NCI-H748 (cell line): ENCODE measurements around the gene ZNF579.
A peak's percentile ranks its signal among the peaks of the same experiment; 100 is the strongest.

Experiments
- DNase-seq: peaks from one replicate; lab custom pipeline; 2025; ENCODE audit not compliant: unreplicated experiment; lab: John Stamatoyannopoulos, UW

ZNF579 gene

GRCh38 chr19:55580628-55581144 lies at the start of gene ZNF579:
Gene ZNF579, minus strand, starts transcription at chr19:55580848. Its CDS starts 1,209 bp downstream, at chr19:55579639.
- DNase-seq: peak; percentile 94

- no peak for DNase-seq
Observed at GRCh38 chr19:55626350-55626749, 45.7 kb upstream of the ZNF579 start.

GRCh38 chr19:55625004-55625326 lies 44.3 kb upstream of the ZNF579 start:
- no peak for DNase-seq

GRCh38 chr19:55624109-55625003 lies 43.7 kb upstream of the ZNF579 start, which contains the start of gene ZNF784:
Gene ZNF784, minus strand, starts transcription at chr19:55624566. Its CDS starts 5 bp downstream, at chr19:55624561.
- DNase-seq: peak; percentile 95

GRCh38 chr19:55623561-55623960 lies 42.9 kb upstream of the ZNF579 start:
- no peak for DNase-seq

- DNase-seq: no peak
Observed at GRCh38 chr19:55623130-55623529, 42.5 kb upstream of the ZNF579 start.

GRCh38 chr19:55622242-55622969 lies 41.8 kb upstream of the ZNF579 start:
- DNase-seq: no peak

GRCh38 chr19:55621673-55622231 lies 41.1 kb upstream of the ZNF579 start:
- DNase-seq: no peak

GRCh38 chr19:55621205-55621672 lies 40.6 kb upstream of the ZNF579 start:
- no peak for DNase-seq

- no peak for DNase-seq
Observed at GRCh38 chr19:55620410-55621204, 40.0 kb upstream of the ZNF579 start.

- no peak for DNase-seq
Observed at GRCh38 chr19:55619286-55619685, 38.6 kb upstream of the ZNF579 start.

- DNase-seq: no peak
Observed at GRCh38 chr19:55618426-55618825, 37.8 kb upstream of the ZNF579 start.

- DNase-seq: no peak
Observed at GRCh38 chr19:55617426-55617825, 36.8 kb upstream of the ZNF579 start.

GRCh38 chr19:55616395-55616875 lies 35.8 kb upstream of the ZNF579 start:
- DNase-seq: no peak

- DNase-seq: no peak
Observed at GRCh38 chr19:55615543-55616394, 35.1 kb upstream of the ZNF579 start.

GRCh38 chr19:55614711-55615542 lies 34.3 kb upstream of the ZNF579 start:
- DNase-seq: no peak

- DNase-seq: no peak
Observed at GRCh38 chr19:55613930-55614710, 33.5 kb upstream of the ZNF579 start.

GRCh38 chr19:55613396-55613795 lies 32.7 kb upstream of the ZNF579 start:
- DNase-seq: no peak
